SH-SY5Y (cell line): ENCODE measurements around the gene FAM240B.

ENCODE experiments used
- GATA2 ChIP-seq: IDR thresholded peaks from 2 replicates; pipeline ENCODE4 v1.6.1; 2011; ENCODE audit warnings: mild to moderate bottlenecking, low read depth, low read length
- GATA3 ChIP-seq: IDR thresholded peaks from 2 replicates; pipeline ENCODE4 v1.6.1; 2011; ENCODE audit warnings: low read depth, mild to moderate bottlenecking, low read length, moderate library complexity

Gene FAM240B

GRCh38 chr9:38670542-38671371 is 49.2 kb downstream of the FAM240B start:
- no peak for TF ChIP-seq GATA3
- TF ChIP-seq GATA2 = no peak

GRCh38 chr9:38668791-38669466 is 51.0 kb downstream of the FAM240B start:
- TF ChIP-seq GATA3 (no peak), GATA2 (no peak)

GRCh38 chr9:38662763-38663593 is 57.0 kb downstream of the FAM240B start:
- no peak for TF ChIP-seq GATA2
- no peak for TF ChIP-seq GATA3

GRCh38 chr9:38659538-38659937 is 60.4 kb downstream of the FAM240B start:
- TF ChIP-seq GATA2 (no peak), GATA3 (no peak)

- no peak for TF ChIP-seq GATA2
- TF ChIP-seq GATA3 = no peak
Measured at GRCh38 chr9:38656896-38657295, 63.0 kb downstream of the FAM240B start.

- TF ChIP-seq GATA2 (no peak), GATA3 (no peak)
Measured at GRCh38 chr9:38652486-38652885, 67.4 kb downstream of the FAM240B start.

DNA sequence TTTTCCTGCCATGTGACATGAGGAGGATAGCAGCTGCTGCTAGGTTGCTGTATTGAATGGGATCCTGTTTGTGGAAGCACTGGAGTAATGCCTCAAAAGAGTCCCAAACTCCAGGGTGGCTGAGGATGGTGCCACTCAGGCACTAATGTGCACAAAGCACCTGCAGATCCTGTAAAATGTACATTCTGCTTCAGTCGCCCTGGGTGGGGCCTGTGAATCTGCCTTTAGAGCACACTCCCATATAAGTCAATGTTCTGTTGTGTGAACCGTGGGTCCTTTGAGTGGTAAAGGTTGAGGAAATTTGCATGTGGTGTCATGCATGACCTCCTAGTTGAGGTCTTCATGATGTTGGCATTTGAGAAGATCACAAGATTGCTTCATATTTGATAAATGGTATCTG is 67.9 kb downstream of the FAM240B start:
- no peak for TF ChIP-seq GATA3
- TF ChIP-seq GATA2 = no peak

DNA sequence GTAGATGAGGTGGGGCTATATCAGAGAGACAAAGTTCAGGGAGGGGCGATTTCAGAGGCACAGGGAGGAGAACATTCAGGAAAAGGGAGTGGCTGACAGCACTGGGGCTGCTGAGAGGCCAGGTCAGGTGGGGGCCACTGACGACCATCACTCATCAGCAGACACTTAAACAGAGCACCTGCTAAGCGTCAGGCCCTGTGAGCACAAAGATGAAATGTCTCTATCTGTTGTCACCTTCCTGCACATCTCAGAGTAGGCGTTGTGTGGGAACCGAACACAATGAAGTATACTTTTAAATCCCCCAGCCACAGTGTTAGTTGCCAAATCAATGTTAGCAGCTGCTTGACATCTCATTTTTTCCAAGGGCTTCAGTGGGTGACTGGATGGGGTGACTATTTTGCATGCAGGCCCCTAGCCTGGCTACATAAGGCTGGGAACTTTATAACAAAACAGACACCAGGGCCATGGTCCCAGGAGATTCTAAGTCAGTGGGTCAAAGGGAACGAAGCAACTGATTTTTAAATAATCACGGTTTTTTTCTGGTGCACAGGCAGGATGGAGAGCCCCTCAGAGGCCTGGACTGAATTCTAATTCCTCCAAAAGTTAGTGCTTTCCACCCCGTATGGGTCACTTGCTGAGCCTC is 68.4 kb downstream of the FAM240B start:
- no peak for TF ChIP-seq GATA2
- TF ChIP-seq GATA3 = no peak

GRCh38 chr9:38650564-38650963 is 69.4 kb downstream of the FAM240B start:
- TF ChIP-seq GATA3 (no peak), GATA2 (no peak)

DNA sequence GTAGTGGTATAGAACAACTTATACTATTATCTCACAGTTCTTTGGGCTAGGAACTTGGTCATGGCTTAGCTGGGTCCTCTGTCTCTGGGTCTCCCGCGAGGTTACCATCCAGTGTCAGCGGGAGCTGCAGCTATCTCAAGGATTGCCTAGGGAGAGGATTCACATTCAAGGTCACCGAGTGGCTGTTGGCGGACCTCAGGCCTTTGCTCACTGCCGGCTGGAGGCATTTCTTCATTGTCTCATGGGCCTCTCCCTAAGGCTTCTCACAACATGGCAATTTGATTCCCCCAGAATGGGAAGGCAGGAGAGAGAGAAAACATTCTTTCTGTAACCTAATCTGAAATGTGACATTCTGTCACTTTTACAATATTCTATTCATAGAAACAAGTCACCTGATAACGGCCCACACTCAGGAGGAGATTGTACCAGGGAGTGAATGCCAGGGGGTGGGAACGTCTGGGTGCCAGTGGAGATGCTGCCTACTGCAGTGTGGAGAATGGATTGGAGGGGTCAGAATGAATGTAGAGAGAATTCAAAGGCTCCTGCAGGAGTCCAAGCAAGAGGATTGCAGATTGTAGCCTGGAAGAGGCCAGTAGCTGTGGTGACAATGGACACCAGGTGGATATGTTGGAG is 70.1 kb downstream of the FAM240B start:
- TF ChIP-seq GATA2 (no peak), GATA3 (no peak)

DNA sequence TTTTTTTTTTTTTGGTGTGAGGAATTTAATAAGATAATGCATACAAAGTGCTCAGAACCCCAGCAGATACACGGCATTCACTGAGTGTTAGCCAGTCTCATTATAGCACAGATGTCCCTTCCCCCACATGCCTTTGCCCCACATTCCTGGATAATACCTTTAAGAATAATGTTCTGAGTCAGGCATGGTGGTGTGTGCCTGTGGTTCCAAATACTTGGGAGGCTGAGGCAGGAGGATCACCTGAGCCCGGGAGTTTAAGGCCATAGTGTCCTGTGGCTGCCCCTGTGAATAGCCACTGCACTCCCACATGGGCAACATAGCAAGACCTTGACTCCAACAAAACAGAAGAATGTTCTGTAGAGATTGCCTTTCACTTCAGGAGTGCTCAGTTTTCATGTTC is 75.3 kb downstream of the FAM240B start:
- TF ChIP-seq GATA3 (no peak), GATA2 (no peak)
